HG03439 (cell line): Measurements from ENCODE around the gene RAI1.

Source experiments
- ATAC-seq: cut with Tn5 transposase; IDR thresholded peaks from one replicate; pipeline ENCODE4 v1.9.1; 2021; ENCODE audit warnings: mild to moderate bottlenecking, moderate library complexity; ENCODE audit not compliant: unreplicated experiment

The RAI1 gene

GRCh38 chr17:17853811-17854447, 172.7 kb downstream of the RAI1 start:
- ATAC-seq, result no peak

- ATAC-seq, result no peak
Measured at GRCh38 chr17:17855976-17856375, 174.7 kb downstream of the RAI1 start.

GRCh38 chr17:17856386-17856785, 175.1 kb downstream of the RAI1 start:
- ATAC-seq, result no peak

GRCh38 chr17:17857496-17857895, 176.2 kb downstream of the RAI1 start:
- ATAC-seq, result no peak

- peak; percentile 49 for ATAC-seq
Measured at GRCh38 chr17:17859909-17860765, 178.9 kb downstream of the RAI1 start.

GRCh38 chr17:17860766-17861107, 179.5 kb downstream of the RAI1 start:
- no peak for ATAC-seq
